ENCODE data around the gene EIF3A.
"Not testable (repeated sequence)": the region's sequence is repeated elsewhere in the genome, so short reads cannot be mapped to it uniquely, and the experiment has no call there.

Gene EIF3A

DNA sequence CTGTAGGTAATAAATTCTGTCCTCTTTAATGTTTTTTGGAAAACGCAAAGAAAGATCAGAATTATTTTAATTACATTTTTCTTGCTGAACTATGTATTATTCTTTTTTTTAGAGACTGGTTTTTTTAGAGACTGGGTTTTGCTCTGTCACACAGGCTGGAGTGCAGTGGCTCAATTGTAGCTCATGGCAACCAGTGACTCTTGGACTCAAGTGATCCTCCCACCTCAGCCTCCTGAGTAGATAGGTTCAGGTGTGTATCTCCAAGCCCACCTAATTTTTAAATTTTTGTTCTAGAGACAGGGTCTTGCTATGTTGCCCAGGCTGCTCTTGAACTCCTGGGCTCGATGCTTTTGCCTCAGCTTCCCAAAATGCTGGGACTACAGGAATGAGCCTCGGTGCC, 18.0 kb upstream of the EIF3A start:
- no peak for DNase-seq

DNA sequence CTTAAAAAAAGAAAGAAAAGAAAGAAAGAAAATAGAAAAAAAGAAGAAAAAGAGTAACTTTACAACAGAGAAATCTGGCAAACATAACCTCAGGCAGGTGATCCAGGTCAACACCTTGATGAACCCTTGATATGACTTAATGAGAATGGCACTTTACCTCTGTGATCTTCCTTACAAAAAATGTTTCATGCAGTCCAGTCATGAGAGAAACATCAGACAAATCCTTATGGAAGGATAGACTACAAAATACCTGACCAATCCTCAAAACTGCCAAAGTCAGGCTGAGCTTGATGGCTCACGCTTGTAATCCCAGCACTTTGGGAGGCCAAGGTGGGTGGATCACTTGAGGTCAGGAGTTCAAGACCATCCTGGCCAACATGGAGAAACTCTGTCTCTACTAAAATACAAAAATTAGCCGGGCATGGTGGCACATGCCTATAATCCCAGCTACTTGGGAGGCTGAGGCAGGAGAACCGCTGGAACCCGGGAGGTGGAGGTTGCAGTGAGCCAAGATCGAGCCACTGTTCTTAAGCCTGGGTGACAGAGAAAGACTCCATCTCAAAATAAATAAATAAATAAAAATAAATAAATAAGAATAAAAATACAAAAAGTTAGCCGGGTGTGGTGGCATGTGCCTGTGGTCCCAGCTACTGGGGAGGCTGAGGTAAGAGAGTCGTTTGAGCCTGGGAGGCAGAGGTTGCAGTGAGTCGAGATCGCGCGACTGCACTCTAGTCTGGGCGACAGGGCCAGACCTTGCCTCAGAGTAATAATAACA, 16.2 kb upstream of the EIF3A start:
- DNase-seq: not testable (repeated sequence)

DNA sequence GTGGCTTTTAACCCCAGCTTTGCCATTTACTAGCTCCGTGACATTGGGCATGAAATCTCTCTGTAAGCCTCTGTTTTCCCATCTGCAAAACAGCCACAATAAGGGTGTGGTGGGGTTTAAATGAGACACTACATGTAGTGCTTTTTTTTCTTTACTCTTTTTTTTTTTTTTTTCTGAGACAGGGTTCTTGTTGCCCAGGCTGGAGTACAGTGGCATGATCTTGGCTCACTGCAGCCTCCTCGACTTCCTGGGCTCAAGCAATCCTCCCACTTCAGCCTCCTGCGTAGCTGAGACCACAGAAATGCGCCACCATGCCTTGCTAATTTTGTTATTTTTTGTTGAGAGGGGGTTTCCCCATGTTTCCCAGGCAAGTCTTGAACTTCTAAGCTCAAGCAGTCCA, 15.0 kb upstream of the EIF3A start:
- DNase-seq: no peak

- DNase-seq: no peak
Observed at GRCh38 chr10:119090968-119091367, 10.4 kb upstream of the EIF3A start.

DNA sequence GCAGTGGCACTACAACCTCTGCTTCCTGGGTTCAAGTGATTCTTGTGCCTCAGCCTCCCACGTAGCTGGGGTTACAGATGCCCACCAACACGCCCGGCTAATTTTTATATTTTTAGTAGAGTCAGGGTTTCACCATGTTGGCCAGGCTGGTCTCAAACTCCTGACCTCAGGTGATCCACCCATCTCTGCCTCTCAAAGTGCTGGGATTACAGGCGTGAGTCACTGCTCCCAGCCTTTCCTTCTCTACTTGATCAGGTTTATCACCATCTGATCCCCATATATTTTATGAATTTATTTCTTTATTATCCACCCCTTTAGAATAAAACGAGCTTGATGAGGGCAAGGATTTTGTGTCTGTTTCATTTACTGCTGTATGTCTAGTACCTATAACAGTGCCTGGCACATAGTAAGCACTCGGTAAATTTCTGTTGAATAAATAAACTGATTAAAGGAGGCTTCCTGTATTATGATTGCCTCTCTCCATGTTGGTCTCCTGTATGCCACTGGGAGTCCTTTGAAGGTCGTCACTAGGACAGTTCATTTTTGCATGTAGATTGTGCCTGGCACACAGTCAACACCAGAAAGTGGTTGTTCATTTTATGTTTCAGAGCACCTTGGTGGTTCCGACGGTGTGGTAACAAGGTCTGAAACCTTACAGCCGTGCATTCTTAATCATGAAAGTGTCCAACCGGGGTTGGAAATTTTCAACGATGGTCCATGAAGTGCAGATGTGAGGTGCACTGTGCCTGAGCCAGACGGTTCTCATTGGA, 9.6 kb upstream of the EIF3A start:
- no peak for DNase-seq

DNA sequence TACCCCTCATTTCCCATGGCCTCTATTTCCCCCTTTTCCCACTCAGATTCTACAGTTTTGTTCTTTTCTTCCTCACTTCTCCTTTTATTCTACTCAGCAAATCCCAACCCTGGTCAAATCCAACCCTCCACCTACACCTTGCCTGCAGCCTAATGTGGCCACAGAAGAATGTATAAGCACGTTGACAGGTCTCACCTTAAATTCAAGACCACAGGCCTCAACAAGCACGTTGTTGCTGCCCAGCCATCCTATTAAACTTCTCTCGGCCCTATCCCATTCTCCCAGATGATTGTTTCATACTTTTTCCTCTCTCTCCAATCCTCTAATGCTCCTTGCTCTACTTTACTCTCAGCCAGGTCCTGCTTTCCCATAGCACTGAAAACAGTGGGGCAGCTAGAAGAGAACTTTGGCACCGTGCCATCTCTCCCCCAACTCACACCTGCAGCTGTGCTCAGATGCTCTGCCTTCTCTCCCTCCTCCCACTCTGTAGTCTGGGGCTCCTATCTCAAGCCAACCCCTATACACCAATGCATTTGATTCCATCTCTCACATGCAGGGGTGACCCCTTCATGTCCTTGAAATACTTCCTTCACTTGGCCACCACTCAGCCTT, 6.8 kb upstream of the EIF3A start:
- no peak for DNase-seq

- DNase-seq: no peak
Observed at GRCh38 chr10:119084896-119085295, 4.3 kb upstream of the EIF3A start.

GRCh38 chr10:119079599-119080520, 757 bp downstream of the EIF3A start:
- DNase-seq: no peak

DNA sequence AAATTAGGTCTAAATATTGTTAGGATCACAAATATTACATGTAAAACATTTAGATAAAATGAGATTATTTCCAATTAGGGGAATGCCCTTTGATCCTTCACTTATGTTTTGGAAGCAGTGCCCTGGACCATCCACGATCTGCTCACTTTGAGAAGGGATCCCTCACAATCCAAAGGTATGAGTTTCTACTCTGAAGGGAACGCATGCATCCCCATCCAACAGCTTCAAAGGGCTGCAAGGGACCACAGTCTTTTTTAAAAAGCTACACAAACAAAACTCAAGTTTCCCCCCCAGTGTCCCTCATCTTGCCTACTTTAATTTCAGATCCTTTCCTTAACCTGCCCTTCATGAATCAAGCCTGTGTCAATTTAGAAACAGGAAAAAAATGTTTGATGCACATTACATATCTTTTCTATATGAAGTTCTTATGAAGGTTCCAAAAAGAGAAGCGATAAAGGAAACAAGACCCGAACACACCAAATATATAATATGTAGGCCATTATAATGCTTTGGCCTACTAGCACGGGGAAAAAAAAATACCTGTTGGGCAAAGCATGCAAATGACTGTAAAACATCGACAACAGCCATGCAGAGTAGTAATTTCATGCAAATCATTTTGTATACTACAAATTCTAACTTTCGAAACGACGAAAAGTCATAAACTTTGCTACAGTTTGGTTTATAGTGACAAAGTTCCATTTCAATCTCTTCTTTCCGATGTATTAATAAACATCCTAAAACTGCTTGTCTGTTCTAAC, 2.0 kb downstream of the EIF3A start:
- DNase-seq: no peak

DNA sequence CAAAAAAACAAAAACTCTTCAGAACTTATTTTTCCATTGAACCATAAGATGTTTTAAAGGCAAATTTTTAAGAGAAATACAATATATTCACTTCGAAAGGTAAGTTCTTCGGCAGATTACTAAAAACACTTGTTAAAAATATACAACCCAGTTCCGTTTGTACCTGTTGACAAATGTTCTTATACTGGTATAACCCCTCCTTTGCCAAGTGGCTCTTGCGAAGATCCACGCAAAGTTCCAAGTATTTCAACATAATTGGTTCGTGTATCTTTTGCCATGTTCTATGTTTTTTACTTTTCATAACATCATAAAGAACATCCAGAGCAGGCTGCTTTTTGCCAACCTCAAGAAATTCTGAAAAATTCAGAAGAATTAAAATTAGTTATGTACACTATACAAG, 7.0 kb downstream of the EIF3A start:
- no peak for DNase-seq

DNA sequence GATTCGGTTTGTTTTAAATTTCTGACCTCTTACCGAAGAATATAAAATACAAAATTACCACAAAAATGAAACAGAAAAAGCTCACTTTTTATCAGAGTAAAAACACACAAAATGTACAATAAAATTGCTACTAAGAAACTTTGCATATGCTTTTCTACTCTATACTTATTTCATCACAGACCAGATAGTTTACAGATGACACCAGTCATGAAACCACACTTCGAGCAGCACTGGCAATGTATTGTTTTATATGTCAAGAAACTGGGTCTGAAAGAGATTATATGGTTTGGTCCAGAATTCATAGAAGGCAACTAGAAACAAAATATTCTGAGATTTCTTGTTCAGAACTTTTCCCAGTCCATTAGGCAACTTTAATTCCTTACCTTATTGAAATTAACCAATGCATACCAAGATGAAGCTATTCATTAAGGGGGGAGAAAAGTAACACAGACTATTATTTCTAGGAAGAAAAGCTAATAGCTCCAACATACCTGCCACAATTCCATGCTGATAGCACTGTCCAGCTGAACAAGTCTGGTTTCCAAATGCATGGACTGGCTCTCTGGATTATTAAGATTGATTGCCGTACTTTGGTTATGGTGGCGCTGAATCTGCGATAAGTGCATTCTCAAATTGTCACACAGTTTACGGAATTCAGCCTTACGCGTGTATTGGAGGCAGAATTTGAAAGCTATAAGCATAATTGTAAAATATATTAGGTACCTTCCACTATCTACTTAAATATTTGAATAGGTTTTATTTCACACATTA, 10.0 kb downstream of the EIF3A start:
- DNase-seq: no peak

DNA sequence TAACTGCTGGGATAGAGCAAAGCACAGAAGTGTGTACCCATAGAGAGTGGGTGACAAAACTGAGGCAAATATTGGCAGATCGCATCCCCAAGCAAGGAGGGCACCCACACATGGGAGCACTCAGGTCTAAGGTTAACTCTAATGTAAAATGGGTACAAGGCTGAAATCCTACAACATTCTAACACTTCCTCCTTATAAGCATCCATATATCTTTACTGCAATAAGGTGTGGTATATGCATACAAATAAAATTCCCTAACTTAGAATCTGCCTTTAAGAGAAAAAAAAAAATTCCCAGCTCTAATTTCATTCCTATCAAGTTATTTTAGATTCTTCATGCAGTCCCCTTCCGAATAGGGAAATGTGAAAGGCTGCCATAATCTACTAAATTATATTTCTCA, 18.7 kb downstream of the EIF3A start:
- no peak for DNase-seq

DNA sequence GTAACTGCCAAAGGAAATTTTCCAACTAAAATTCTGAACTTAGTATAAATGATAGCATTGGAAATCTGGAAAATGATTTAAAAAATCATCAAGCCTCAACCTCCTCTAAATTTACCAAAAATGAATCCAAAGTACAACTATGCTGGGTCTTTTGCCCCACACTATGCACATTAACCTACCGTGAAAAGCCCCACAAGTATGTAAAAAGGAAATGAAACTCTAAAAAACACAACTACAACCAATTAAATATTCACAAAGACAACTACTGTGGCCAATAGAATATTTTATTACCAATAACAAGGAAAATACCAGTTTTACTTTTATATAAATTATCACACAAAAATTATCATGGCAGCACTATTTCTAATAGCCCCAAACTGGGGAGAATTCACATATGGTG, 19.3 kb downstream of the EIF3A start:
- no peak for DNase-seq

GRCh38 chr10:119060107-119060506, 20.5 kb downstream of the EIF3A start:
- no peak for DNase-seq

DNA sequence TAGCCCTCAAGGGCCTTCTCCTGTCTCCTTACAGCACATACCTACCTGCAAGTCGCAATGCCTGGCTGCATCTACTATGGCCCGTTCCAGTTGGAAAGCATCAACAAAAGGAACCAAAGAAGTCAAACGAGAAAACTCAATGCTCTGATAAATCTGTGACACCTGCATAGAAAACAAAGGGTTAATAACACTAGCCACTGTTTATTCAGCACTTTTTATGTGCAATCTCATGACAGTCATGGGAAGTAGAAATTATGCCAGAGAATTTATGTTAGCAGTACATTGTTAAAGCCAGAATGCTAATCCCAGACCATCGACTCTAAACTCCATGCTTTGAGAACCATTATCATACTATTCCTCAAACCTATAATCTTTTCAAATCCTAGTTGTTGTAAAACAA, 21.1 kb downstream of the EIF3A start:
- DNase-seq: no peak

DNA sequence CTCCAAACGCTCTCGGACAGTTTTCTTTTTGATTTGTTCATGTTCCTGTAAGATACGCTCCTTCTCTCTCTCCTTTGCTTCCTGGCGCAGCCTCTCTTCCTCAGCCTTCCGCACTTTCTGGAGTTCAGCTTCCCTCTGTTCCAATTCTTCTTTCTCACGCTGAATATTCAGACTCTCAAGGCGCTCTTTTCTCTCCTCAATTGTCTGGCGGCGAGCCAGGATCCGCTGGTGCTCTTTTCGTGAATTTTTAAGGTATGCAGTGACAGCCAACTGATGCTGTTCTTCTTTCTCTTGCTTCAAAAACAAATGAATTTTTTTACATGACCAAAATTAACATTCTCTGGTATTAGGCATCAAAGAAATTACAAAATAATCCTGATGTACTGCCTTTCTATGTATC, 22.6 kb downstream of the EIF3A start:
- no peak for DNase-seq

DNA sequence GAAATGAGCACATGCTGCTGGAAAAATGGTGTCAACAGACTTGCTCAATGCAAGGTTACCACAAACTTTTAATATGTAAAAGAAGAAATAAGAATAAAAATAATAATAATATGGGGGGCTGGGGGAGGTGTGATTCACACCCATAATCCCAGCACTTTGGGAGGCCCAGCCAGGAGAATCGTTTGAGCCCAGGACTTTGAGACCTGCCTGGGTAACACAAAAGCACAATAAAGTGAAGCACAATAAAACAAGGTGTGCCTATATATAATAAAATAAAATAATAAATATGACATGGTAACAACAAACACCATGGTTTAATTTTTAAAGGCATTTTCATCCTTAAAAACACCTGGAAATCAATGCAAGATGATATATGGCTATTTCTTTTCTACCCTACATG, 25.1 kb downstream of the EIF3A start:
- DNase-seq: no peak

- no peak for DNase-seq
Observed at GRCh38 chr10:119051775-119052174, 28.8 kb downstream of the EIF3A start.

DNA sequence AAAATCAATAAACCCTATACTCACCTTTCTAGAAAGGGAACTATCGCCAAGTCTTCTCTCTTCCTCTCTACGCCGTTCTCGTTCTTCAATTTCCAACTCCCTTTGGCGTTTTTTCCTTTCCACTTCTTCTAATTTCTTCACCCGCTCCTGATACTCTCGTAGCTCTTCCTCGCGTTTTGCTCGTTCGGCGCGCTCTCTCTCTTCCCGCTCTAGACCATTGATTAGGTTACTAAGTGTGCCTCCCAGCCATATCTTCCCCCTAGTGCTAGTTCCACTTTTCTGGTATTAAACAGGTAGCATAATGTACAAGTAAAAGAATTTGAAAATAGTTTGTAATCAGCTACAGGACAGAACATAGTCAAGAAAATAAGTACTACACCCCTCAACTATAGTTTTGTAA, 30.8 kb downstream of the EIF3A start:
- DNase-seq: no peak

DNA sequence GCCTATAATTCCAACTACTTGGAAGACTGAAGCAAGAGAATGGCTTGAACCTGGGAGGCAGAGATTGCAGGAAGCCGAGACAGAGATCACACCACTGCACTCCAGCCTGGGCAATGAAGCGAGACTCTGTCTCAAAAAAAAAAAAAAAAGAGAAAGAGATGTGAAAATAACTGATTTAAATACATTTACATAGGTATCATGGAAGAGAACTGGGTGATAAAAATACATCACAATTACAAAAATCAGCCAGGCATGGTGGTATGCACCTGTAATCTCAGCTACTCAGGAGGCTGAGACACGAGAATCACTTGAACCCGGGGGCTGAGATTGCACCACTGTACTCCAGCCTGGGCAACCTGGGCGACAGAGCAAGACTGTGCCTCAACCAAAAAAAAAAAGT, 31.3 kb downstream of the EIF3A start:
- DNase-seq: no peak

DNA sequence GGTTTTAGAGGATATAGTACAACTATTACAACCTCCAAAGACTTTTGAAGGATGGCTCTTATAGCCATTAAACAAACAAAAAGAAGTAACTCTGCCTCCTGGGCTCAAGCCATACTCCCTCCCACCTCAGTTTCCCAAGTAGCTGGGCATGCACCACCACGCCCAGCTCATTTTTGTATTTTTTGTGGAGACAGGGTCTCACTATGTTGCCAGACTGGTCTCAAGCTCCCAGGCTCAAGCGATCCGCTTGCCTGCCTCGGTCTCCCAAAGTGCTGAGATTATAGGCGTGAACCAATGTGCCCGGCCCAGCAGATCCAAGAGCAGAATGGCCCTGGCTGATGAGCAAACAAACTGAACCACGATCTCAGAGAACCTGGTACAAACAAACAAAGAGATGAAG, 35.1 kb downstream of the EIF3A start:
- no peak for DNase-seq
